HAP-1 (cell line): ENCODE data around the gene PALM3.
A peak's percentile ranks its signal among the peaks of the same experiment; 100 is the strongest.
"Not testable (repeated sequence)": the region's sequence is repeated elsewhere in the genome, so short reads cannot be mapped to it uniquely, and the experiment has no call there.

Experiments
- DNase-seq, 2 experiments: peaks; one replicate each; pipeline ENCODE4 v3.0.0-alpha.2; 2016 to 2020; ENCODE audit warnings: low spot score in 2 of 2
- H3K27me3 ChIP-seq: fragments of 250-450 bp; sonication (Bioruptor Pico); 2 replicates; pipeline ENCODE4 v1.5.1; 2020; ENCODE audit warnings: low read depth, mild to moderate bottlenecking, moderate library complexity
- H3K36me3 ChIP-seq: fragments of 250-450 bp; sonication (Bioruptor Pico); replicated peaks from 2 replicates; pipeline ENCODE4 v1.5.1; 2020; ENCODE audit warnings: mild to moderate bottlenecking
- H3K4me1 ChIP-seq: fragments of 250-450 bp; sonication (Bioruptor Pico); 2 replicates; pipeline ENCODE4 v1.5.1; 2020; ENCODE audit warnings: mild to moderate bottlenecking
- H3K4me3 ChIP-seq: fragments of 250-450 bp; sonication (Bioruptor Pico); 2 replicates; pipeline ENCODE4 v1.5.1; 2020; ENCODE audit warnings: mild to moderate bottlenecking, moderate library complexity
- H3K9me3 ChIP-seq: fragments of 250-450 bp; sonication (Bioruptor Pico); 2 replicates; pipeline ENCODE4 v1.5.1; 2020; ENCODE audit warnings: mild to moderate bottlenecking, moderate library complexity
- in situ Hi-C: fragments of 300-500 bp; cut with MboI; formaldehyde crosslinking; loops from 3 replicates; pipeline ENCODE4 v1.14.3; 2020; ENCODE audit warnings: low sequenced_read_pairs, inconsistent platforms, mixed read lengths

PALM3 gene

DNA sequence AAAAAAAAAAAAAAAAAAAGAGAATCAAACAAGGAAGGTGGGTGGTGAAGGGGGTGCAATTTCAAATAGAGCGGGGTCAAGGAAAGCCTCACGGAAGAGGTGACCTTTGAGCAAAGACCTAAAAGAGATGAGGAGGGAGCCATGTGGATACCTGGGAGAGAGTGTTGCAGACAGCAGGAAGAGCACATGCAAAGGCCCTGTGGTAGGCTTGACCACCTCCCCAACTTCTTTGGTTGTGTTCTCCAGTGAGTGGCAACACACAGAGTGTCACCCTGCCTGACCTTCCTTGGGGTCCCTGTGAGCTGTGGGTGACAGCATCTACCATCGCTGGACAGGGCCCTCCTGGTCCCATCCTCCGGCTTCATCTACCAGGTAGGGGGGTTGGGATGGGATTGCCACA lies 11.4 kb downstream of the PALM3 start:
- DNase-seq, result no peak
- H3K4me1 ChIP-seq, result no peaks in the 10 kb centered on the region
- H3K27me3 ChIP-seq, result no peaks in the 10 kb centered on the region
- H3K9me3 ChIP-seq, result no peaks in the 10 kb centered on the region
- no peak overlapping the region for H3K4me3 ChIP-seq
- in situ Hi-C loops, result no loop called here
- H3K36me3 ChIP-seq, result peaks cover 5% of the 10 kb centered on the region; the same call in 1 of the 2 replicates

- Histone ChIP-seq H3K4me1 (no peaks in the 10 kb centered on the region), H3K9me3 (no peaks in the 10 kb centered on the region), H3K36me3 (peaks cover 5% of the 10 kb centered on the region; the same call in 1 of the 2 replicates), H3K4me3 (no peak overlapping the region), H3K27me3 (no peaks in the 10 kb centered on the region)
- in situ Hi-C loops, result no loop called here
- peak in 1 of 2 experiments; percentile 80 for DNase-seq
Observed at GRCh38 chr19:14048443-14049153, 13.3 kb downstream of the PALM3 start.

DNA sequence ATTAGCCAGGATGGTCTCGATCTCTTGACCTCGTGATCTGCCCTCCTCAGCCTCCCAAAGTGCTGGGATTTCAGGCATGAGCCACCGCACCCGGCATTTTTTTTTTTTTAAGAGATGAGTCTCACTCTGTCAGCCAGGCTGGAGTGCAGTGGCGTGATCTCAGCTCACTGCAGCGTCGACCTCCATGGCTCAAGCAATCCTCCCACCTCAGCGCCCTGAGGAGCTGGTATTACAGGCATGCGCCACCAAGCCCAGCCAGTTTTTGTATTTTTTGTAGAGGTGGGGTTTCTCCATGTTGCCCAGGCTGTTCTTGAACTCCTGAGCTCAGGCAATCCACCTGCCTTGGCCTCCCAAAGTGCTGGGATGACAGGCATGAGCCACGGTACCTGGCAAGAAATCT lies 14.0 kb downstream of the PALM3 start:
- H3K4me3 ChIP-seq, DNase-seq, H3K4me1 ChIP-seq, H3K36me3 ChIP-seq, in situ Hi-C loops, H3K9me3 ChIP-seq, H3K27me3 ChIP-seq: not testable (repeated sequence)

- H3K36me3 ChIP-seq, H3K4me3 ChIP-seq, H3K27me3 ChIP-seq, in situ Hi-C loops, H3K9me3 ChIP-seq, H3K4me1 ChIP-seq: not testable (repeated sequence)
- peak; percentile 33 to 71 for DNase-seq
Observed at GRCh38 chr19:14042659-14043608, 18.9 kb downstream of the PALM3 start.

GRCh38 chr19:14039181-14039580 lies 22.7 kb downstream of the PALM3 start:
- DNase-seq, result no peak
- Histone ChIP-seq H3K36me3 (no peaks in the 10 kb centered on the region; the same call in 1 of the 2 replicates), H3K4me1 (no peaks in the 10 kb centered on the region), H3K9me3 (no peaks in the 10 kb centered on the region), H3K27me3 (no peaks in the 10 kb centered on the region), H3K4me3 (no peak overlapping the region)
- in situ Hi-C loops, result no loop called here

- in situ Hi-C loops, result no loop called here
- H3K4me1 ChIP-seq, result peaks cover 3% of the 10 kb centered on the region; the same call in 1 of the 2 replicates
- no peaks in the 10 kb centered on the region for H3K27me3 ChIP-seq
- DNase-seq, result no peak
- no peak overlapping the region for H3K4me3 ChIP-seq
- H3K9me3 ChIP-seq, result no peaks in the 10 kb centered on the region; the same call in 1 of the 2 replicates
- H3K36me3 ChIP-seq, result no peaks in the 10 kb centered on the region
Observed at GRCh38 chr19:14035706-14036105, 26.2 kb downstream of the PALM3 start.

DNA sequence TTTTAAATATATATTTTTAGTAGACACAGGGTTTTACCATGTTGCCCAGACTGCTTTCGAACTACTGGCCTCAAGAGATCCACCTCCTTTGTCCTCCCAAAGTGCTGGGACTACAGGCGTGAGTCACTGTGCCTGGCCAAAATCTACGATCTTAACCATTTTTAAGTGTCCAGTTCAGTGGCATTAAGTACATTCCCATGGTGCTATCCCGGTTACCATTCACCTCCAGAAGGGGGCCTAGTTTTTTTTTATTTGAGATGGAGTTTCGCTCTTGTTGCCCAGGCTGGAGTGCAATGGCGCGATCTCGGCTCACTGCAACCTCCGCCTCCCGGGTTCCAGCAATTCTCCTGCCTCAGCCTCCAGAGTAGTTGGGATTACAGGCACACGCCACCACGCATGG lies 26.7 kb downstream of the PALM3 start:
- H3K9me3 ChIP-seq, H3K27me3 ChIP-seq, in situ Hi-C loops, H3K36me3 ChIP-seq, H3K4me1 ChIP-seq, DNase-seq, H3K4me3 ChIP-seq: not testable (repeated sequence)

- H3K4me3 ChIP-seq, result no peak overlapping the region
- no peak for DNase-seq
- no peaks in the 10 kb centered on the region; the same call in 1 of the 2 replicates for H3K9me3 ChIP-seq
- H3K27me3 ChIP-seq, result no peaks in the 10 kb centered on the region
- no peaks in the 10 kb centered on the region for H3K36me3 ChIP-seq
- peaks cover 3% of the 10 kb centered on the region; the same call in 1 of the 2 replicates for H3K4me1 ChIP-seq
- in situ Hi-C loops, result no loop called here
Observed at GRCh38 chr19:14033946-14034345, 27.9 kb downstream of the PALM3 start.

DNA sequence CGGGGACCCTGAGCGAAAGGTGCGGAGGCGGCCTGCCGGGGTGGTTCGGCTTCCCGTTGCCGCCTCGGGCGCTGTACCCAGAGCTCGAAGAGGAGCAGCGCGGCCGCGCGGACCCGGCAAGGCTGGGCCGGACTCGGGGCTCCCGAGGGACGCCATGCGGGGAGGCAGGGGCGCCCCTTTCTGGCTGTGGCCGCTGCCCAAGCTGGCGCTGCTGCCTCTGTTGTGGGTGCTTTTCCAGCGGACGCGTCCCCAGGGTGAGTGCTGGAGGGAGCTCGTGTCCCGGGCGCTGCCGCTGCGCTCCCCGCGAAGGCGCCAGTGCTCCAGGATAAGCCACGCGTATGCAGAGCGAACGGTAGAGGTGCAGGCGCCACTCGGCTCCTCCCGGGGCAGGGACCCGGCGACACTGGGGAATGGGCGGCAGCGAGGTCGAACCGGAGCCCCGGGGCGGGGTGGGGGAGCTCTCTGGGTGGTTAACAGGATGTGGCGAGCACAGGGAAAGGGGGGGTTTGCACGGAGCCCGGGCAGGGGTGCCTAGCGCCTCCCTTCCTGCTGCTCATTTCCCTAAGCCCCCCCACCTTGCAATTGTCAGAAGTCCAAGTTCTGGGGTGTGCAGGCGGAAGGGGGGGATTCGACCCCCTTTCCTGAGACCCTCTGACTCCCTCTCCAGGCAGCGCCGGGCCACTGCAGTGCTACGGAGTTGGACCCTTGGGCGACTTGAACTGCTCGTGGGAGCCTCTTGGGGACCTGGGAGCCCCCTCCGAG lies 30.0 kb downstream of the PALM3 start, which contains the start of gene IL27RA:
Gene IL27RA, plus strand, starts transcription at position 44 of the 762 bp plus-strand sequence. Its CDS starts 111 bp downstream, at position 155.
- Histone ChIP-seq H3K36me3 (no peaks in the 10 kb centered on the region), H3K4me1 (peaks cover 3% of the 10 kb centered on the region; the same call in 1 of the 2 replicates)
- peak; percentile 37 to 80 for DNase-seq

GRCh38 chr19:14030997-14031718 lies 30.7 kb downstream of the PALM3 start:
- Histone ChIP-seq H3K4me1 (peaks cover 3% of the 10 kb centered on the region; the same call in 1 of the 2 replicates), H3K36me3 (no peaks in the 10 kb centered on the region), H3K9me3 (no peaks in the 10 kb centered on the region; the same call in 1 of the 2 replicates), H3K4me3 (peak overlapping the region; percentile 52), H3K27me3 (no peaks in the 10 kb centered on the region)
- in situ Hi-C loops, result no loop called here
- no peak for DNase-seq

More for the DNA sequence above, 30.0 kb downstream of the PALM3 start, which contains the start of gene IL27RA:
- Histone ChIP-seq H3K4me3 (peak within 1 kb of the TSS; percentile 52), H3K9me3 (no peaks in the 10 kb centered on the region; the same call in 1 of the 2 replicates), H3K27me3 (no peaks in the 10 kb centered on the region)
- in situ Hi-C loops, result no loop called here

- DNase-seq, result no peak
- Histone ChIP-seq H3K4me1 (peaks cover 4% of the 10 kb centered on the region), H3K9me3 (no peaks in the 10 kb centered on the region; the same call in 1 of the 2 replicates), H3K36me3 (no peaks in the 10 kb centered on the region), H3K27me3 (no peaks in the 10 kb centered on the region), H3K4me3 (no peak overlapping the region)
- in situ Hi-C loops, result no loop called here
Observed at GRCh38 chr19:14028901-14029300, 33.0 kb downstream of the PALM3 start.

DNA sequence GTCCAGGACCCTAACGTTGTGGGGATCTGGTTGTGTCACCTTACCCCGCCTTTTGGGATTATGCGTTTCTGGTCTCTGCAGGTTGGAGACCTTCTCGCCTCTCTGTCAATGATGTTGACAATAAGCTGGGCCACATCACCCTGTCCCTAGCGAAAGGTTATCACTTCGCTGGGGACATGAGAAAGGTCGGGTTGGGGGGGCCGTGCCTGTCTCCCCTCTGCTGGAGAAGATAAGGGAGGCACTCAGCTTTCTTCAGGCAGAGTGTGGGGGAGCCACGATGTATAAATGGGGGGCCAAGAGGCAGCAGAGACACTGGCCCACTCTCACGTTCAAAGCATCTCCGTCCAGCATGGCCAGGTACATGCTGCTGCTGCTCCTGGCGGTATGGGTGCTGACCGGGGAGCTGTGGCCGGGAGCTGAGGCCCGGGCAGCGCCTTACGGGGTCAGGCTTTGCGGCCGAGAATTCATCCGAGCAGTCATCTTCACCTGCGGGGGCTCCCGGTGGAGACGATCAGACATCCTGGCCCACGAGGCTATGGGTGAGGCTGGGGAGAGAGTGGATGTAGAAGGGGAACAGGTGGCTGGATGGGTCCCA lies 33.9 kb downstream of the PALM3 start, which contains the start of gene RLN3:
Gene RLN3, plus strand, starts transcription at position 293 of the 595 bp plus-strand sequence. Its CDS starts 57 bp downstream, at position 350.
- no peaks in the 10 kb centered on the region for H3K9me3 ChIP-seq
- peaks cover 8% of the 10 kb centered on the region for H3K4me1 ChIP-seq
- no peaks in the 10 kb centered on the region for H3K36me3 ChIP-seq

More for the DNA sequence above, 33.9 kb downstream of the PALM3 start, which contains the start of gene RLN3:
- Histone ChIP-seq H3K27me3 (no peaks in the 10 kb centered on the region), H3K4me3 (no peak within 1 kb of the TSS)
- DNase-seq, result no peak
- in situ Hi-C loops, result no loop called here
